GM12872 (cell line): ENCODE measurements around the gene H19.

ENCODE experiments used
- TF ChIP-seq, protein P1 (sequence below): IDR thresholded peaks from 3 replicates; pipeline ENCODE4 v1.5.1; 2011; ENCODE audit warnings: low read depth, mild to moderate bottlenecking, low read length, moderate library complexity; ENCODE audit not compliant: insufficient read depth

The H19 gene

DNA sequence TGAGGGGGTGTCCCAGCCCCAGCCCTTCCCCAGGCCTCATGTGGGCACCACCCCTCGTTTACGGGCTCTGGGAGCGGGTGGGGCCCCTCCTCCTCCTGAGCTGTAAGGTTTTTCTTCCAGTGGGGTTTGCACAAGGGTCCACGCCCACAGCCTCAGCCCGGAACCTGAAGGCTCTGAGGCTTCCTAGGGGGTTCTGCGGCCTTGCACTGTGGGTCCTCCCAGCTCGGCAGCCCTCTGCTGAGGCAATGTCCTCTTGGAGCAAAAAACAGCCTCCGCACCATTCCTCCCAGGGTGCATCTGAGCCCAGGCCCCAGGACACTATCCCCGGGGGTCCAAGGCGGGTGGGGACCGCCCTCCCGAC lies 14.1 kb downstream of the H19 start:
- TF ChIP-seq, protein P1, sequence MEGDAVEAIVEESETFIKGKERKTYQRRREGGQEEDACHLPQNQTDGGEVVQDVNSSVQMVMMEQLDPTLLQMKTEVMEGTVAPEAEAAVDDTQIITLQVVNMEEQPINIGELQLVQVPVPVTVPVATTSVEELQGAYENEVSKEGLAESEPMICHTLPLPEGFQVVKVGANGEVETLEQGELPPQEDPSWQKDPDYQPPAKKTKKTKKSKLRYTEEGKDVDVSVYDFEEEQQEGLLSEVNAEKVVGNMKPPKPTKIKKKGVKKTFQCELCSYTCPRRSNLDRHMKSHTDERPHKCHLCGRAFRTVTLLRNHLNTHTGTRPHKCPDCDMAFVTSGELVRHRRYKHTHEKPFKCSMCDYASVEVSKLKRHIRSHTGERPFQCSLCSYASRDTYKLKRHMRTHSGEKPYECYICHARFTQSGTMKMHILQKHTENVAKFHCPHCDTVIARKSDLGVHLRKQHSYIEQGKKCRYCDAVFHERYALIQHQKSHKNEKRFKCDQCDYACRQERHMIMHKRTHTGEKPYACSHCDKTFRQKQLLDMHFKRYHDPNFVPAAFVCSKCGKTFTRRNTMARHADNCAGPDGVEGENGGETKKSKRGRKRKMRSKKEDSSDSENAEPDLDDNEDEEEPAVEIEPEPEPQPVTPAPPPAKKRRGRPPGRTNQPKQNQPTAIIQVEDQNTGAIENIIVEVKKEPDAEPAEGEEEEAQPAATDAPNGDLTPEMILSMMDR: no peak

- TF ChIP-seq, protein P1: no peak
These were observed 14.6 kb downstream of the H19 start for GRCh38 chr11:1982873-1983600.

GRCh38 chr11:1979607-1980006 lies 18.0 kb downstream of the H19 start:
- TF ChIP-seq, protein P1: no peak

GRCh38 chr11:1978720-1979473 lies 18.7 kb downstream of the H19 start:
- TF ChIP-seq, protein P1: no peak

DNA sequence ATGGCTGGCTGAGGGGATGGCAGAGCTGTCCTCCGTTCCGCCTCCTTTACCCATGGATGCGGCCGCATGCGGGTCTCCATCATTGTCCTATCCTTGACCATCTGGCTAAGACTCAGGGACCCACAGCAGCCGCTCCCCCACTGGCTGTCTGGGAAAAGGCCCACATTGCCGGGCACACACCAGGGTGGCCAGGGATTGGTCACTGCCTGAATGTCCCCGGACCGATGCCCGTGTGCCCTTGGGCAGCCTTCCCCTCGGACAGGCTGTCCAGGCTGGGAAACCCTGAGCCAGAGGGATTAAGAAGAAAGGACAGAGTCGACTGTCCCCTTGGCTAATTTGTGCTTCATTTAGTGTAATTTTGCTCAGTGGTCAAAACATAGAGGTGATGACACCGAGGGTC lies 22.5 kb downstream of the H19 start:
- TF ChIP-seq, protein P1: no peak

- TF ChIP-seq, protein P1: no peak
These were observed 26.7 kb downstream of the H19 start for GRCh38 chr11:1970956-1971355.

GRCh38 chr11:1969776-1970175 lies 27.9 kb downstream of the H19 start:
- TF ChIP-seq, protein P1: no peak
